GM10266 (cell line): ENCODE measurements around the gene ADD1.

Experiments
- DNase-seq: peaks from one replicate; pipeline ENCODE4 v3.0.0; 2012; ENCODE audit errors: extremely low spot score
- TF ChIP-seq, protein P1 (sequence below): IDR thresholded peaks from 2 replicates; pipeline ENCODE4 v1.5.1; 2012; ENCODE audit warnings: mild to moderate bottlenecking, low read depth; ENCODE audit not compliant: control insufficient read depth, insufficient read depth; ENCODE audit errors: missing control alignments

Gene ADD1

GRCh38 chr4:2927016-2927695 lies 83.5 kb downstream of the ADD1 start:
- TF ChIP-seq, protein P1, sequence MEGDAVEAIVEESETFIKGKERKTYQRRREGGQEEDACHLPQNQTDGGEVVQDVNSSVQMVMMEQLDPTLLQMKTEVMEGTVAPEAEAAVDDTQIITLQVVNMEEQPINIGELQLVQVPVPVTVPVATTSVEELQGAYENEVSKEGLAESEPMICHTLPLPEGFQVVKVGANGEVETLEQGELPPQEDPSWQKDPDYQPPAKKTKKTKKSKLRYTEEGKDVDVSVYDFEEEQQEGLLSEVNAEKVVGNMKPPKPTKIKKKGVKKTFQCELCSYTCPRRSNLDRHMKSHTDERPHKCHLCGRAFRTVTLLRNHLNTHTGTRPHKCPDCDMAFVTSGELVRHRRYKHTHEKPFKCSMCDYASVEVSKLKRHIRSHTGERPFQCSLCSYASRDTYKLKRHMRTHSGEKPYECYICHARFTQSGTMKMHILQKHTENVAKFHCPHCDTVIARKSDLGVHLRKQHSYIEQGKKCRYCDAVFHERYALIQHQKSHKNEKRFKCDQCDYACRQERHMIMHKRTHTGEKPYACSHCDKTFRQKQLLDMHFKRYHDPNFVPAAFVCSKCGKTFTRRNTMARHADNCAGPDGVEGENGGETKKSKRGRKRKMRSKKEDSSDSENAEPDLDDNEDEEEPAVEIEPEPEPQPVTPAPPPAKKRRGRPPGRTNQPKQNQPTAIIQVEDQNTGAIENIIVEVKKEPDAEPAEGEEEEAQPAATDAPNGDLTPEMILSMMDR, result no peak
- no peak for DNase-seq

DNA sequence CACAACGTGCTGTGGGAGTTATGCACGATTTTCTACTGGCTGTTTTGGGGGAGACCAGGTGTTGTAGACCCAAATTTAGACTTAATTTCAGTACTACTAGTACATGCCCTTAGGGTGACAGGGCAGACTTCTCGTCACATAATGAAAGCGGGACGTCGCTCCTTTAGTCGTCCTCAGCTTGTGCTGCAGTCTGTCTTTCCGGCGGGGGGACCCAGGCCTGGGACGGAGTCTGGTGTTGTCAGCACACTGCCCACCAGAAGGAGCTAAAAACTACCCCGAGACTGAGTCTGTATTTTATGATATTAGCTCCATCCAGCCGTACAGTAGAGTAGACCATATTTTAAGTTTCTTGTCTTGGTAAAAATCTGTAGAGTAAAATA lies 84.0 kb downstream of the ADD1 start:
- DNase-seq, result no peak
- TF ChIP-seq, protein P1, result no peak

DNA sequence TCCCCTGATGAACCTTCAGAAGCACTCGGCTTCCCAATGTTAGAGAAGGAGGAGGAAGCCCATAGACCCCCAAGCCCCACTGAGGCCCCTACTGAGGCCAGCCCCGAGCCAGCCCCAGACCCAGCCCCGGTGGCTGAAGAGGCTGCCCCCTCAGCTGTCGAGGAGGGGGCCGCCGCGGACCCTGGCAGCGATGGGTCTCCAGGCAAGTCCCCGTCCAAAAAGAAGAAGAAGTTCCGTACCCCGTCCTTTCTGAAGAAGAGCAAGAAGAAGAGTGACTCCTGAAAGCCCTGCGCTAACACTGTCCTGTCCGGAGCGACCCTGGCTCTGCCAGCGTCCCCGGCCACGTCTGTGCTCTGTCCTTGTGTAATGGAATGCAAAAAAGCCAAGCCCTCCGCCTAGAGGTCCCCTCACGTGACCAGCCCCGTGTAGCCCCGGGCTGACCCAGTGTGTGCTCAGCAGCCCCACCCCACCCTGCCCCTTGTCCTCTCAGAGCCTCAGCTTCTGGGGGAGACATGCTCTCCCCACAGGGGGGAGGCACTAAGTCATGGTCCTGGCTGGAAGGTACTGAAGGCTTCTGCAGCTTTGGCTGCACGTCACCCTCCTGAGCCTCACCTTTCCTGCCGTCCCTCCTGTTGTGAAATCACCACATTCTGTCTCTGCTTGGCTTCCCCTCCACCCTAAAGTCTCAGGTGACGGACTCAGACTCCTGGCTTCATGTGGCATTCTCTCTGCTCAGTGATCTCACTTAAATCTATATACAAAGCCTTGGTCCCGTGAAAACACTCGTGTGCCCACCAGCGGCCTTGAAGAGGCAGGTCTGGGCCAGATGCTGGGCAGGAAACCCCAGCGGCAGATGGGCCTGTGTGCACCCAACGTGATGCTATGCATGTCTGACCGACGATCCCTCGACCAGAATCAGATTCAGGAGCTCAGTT lies 84.9 kb downstream of the ADD1 start:
- TF ChIP-seq, protein P1, result no peak
- DNase-seq, result no peak

- DNase-seq, result no peak
- TF ChIP-seq, protein P1, result no peak
These were observed 85.8 kb downstream of the ADD1 start for GRCh38 chr4:2929469-2929868.

DNA sequence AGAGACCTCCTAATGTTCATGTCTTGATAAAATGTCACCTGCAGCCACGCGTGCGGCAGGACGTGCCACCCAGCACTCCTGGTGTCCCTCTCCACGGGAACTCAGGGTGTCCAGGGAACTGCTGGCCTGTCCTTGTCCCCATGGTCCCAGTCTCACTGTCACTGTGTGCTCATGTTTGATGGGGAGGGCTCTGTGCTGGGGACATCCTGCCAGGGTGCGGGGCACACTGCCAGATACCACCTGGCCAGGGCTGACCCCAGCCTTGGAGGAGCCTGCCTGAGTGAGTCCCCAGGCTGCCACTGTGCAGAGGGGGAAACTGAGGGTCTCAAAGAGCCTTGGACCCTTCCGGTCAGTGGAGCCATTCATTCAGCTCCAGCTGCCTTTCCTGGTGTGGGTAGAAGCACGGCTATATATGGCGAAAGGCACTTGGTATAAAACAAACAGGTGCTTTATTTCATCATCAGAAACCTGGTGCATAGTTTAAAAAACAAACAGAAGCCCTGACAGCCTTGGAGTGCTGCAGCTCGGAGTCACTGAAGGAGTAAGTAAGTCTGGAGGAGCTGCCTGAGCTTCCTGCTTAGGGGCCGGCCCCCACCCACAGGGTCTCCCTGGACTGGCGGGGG lies 86.6 kb downstream of the ADD1 start:
- TF ChIP-seq, protein P1, result no peak
- no peak for DNase-seq

- TF ChIP-seq, protein P1, result no peak
- DNase-seq, result no peak
These were observed 87.3 kb downstream of the ADD1 start for GRCh38 chr4:2930758-2931511.
